HepG2 (cell line): Measurements from ENCODE around the gene NOXO1. TPM values are rescaled to one million over a fixed set of nuclear protein-coding genes. Genes with fewer than 3 reads are reported as not detected.

Experiments
- ARNT ChIP-seq: fragments of 450-650 bp; IDR thresholded peaks from 2 replicates; pipeline ENCODE4 v1.6.1; 2017
- GPN1 ChIP-seq: sonication (generic); formaldehyde crosslinking; IDR thresholded peaks from 2 replicates; pipeline ENCODE4 v1.5.1; 2020; ENCODE audit warnings: missing genetic modification reagents, borderline replicate concordance
- HNRNPH1 ChIP-seq: fragments of 200-400 bp; formaldehyde crosslinking; optimal IDR thresholded peaks from 2 replicates; pipeline ENCODE3; 2017; ENCODE audit warnings: mild to moderate bottlenecking, low read depth, low read length
- NPAS2 ChIP-seq: sonication (generic); formaldehyde crosslinking; IDR thresholded peaks from 2 replicates; pipeline ENCODE4 v1.8.0; 2022; ENCODE audit warnings: mild to moderate bottlenecking, missing genetic modification reagents, borderline replicate concordance
- NR2F2 ChIP-seq: IDR thresholded peaks from 2 replicates; pipeline ENCODE4 v1.6.1; 2012; ENCODE audit warnings: low read depth, inconsistent platforms, borderline replicate concordance
- PHF21A ChIP-seq: sonication (generic); formaldehyde crosslinking; IDR thresholded peaks from 2 replicates; pipeline ENCODE4 v1.5.0; 2020; ENCODE audit warnings: mild to moderate bottlenecking, missing genetic modification reagents
- SNRNP70 ChIP-seq: fragments of 200-400 bp; formaldehyde crosslinking; IDR thresholded peaks from 2 replicates; pipeline ENCODE4 v1.6.1; 2017; ENCODE audit warnings: mild to moderate bottlenecking, low read depth, low read length, moderate library complexity
- SOX6 ChIP-seq, 2 experiments: fragments of 450-650 bp in 1 of 2; sonication (generic) in 1 of 2; formaldehyde crosslinking in 1 of 2; IDR thresholded peaks; 2 replicates each; pipeline versions ENCODE4 v1.4.0 to v1.6.1; 2017 to 2020; ENCODE audit warnings: antibody characterized with exemption in 1 of 2, mild to moderate bottlenecking in 1 of 2, missing genetic modification reagents in 1 of 2
- ZFP37 ChIP-seq: sonication (generic); formaldehyde crosslinking; IDR thresholded peaks from 2 replicates; pipeline ENCODE4 v1.4.0; 2020; ENCODE audit warnings: missing genetic modification reagents, borderline replicate concordance
- ZMYM2 ChIP-seq: sonication (generic); formaldehyde crosslinking; IDR thresholded peaks from 2 replicates; pipeline ENCODE4 v1.8.0; 2022; ENCODE audit warnings: mild to moderate bottlenecking, missing genetic modification reagents
- ZNF205 ChIP-seq: IDR thresholded peaks from 2 replicates; pipeline ENCODE4 v1.6.1; 2018; ENCODE audit warnings: missing biosample characterization, missing genetic modification reagents
- ZNF263 ChIP-seq: sonication (generic); formaldehyde crosslinking; IDR thresholded peaks from 2 replicates; pipeline ENCODE4 v1.4.0; 2020; ENCODE audit warnings: missing genetic modification reagents
- ZNF326 ChIP-seq: sonication (generic); formaldehyde crosslinking; IDR thresholded peaks from 2 replicates; pipeline ENCODE4 v1.4.0; 2020; ENCODE audit warnings: missing genetic modification reagents, borderline replicate concordance
- ZNF543 ChIP-seq: sonication (generic); formaldehyde crosslinking; IDR thresholded peaks from 2 replicates; pipeline ENCODE4 v1.4.0; 2020; ENCODE audit warnings: mild to moderate bottlenecking, missing genetic modification reagents
- ZNF577 ChIP-seq: sonication (generic); formaldehyde crosslinking; IDR thresholded peaks from 2 replicates; pipeline ENCODE4 v1.4.0; 2020; ENCODE audit warnings: mild to moderate bottlenecking, low read depth, missing genetic modification reagents, borderline replicate concordance
- ZNF782 ChIP-seq: sonication (generic); formaldehyde crosslinking; IDR thresholded peaks from 2 replicates; pipeline ENCODE4 v1.4.0; 2020; ENCODE audit warnings: missing genetic modification reagents, mild to moderate bottlenecking, borderline replicate concordance
- ZNF792 ChIP-seq: IDR thresholded peaks from 2 replicates; pipeline ENCODE4 v1.6.1; 2016
- ZSCAN12 ChIP-seq: sonication (generic); formaldehyde crosslinking; IDR thresholded peaks from 2 replicates; pipeline ENCODE4 v1.9.0; 2021; ENCODE audit warnings: mild to moderate bottlenecking, missing genetic modification reagents
- polyA plus RNA-seq, 8 experiments: library from polyadenylated mRNA; depleted of rRNA in 3 of 8; stranded (reverse) in 7 of 8; unstranded in 1 of 8; fragments of >200 nt; fragmentation: Illumina TruSeq in 4 of 8; extraction: Trizol in 4 of 8; gene quantifications; 2 replicates each; pipeline versions ENCODE4 v1.2.1 to v1.2.3, GENCODE V29; 2011 to 2016; ENCODE audit warnings: low read depth in 4 of 8, missing spikeins in 1 of 8, mixed read lengths in 1 of 8; ENCODE audit not compliant: insufficient read depth in 1 of 8
- total RNA-seq, 5 experiments: library from RNA; depleted of rRNA; stranded (reverse); fragments of >200 nt; fragmentation: Illumina TruSeq; extraction: Trizol; gene quantifications; 2 replicates each; pipeline ENCODE4 v1.2.3, GENCODE V29; 2016; ENCODE audit warnings: low read depth in 1 of 5
- TF ChIP-seq, protein P1 (sequence below): sonication (generic); formaldehyde crosslinking; IDR thresholded peaks from 2 replicates; pipeline ENCODE4 v1.5.0; 2020; ENCODE audit warnings: missing genetic modification reagents
- TF ChIP-seq, protein P2 (sequence below): sonication (generic); formaldehyde crosslinking; IDR thresholded peaks from 2 replicates; pipeline ENCODE4 v1.8.1; 2023; ENCODE audit warnings: missing genetic modification reagents, mild to moderate bottlenecking, borderline replicate concordance
- TF ChIP-seq, protein P3 (sequence below): IDR thresholded peaks from 2 replicates; pipeline ENCODE4 v1.6.1; 2018; ENCODE audit warnings: missing genetic modification reagents
- TF ChIP-seq, protein P4 (sequence below): sonication (generic); formaldehyde crosslinking; IDR thresholded peaks from 2 replicates; pipeline ENCODE4 v1.5.1; 2020; ENCODE audit warnings: missing genetic modification reagents, mild to moderate bottlenecking, borderline replicate concordance
- TF ChIP-seq, protein P5 (sequence below): sonication (generic); formaldehyde crosslinking; IDR thresholded peaks from 2 replicates; pipeline ENCODE4 v1.8.1; 2023; ENCODE audit warnings: missing genetic modification reagents, inconsistent platforms, borderline replicate concordance

Gene NOXO1
- total and polyA plus RNA-seq, 2 of the 13 experiments (the other 11 are each of a cell fraction or from before 2014, with no cell fraction given): 0.69 to 1.4 TPM

DNA sequence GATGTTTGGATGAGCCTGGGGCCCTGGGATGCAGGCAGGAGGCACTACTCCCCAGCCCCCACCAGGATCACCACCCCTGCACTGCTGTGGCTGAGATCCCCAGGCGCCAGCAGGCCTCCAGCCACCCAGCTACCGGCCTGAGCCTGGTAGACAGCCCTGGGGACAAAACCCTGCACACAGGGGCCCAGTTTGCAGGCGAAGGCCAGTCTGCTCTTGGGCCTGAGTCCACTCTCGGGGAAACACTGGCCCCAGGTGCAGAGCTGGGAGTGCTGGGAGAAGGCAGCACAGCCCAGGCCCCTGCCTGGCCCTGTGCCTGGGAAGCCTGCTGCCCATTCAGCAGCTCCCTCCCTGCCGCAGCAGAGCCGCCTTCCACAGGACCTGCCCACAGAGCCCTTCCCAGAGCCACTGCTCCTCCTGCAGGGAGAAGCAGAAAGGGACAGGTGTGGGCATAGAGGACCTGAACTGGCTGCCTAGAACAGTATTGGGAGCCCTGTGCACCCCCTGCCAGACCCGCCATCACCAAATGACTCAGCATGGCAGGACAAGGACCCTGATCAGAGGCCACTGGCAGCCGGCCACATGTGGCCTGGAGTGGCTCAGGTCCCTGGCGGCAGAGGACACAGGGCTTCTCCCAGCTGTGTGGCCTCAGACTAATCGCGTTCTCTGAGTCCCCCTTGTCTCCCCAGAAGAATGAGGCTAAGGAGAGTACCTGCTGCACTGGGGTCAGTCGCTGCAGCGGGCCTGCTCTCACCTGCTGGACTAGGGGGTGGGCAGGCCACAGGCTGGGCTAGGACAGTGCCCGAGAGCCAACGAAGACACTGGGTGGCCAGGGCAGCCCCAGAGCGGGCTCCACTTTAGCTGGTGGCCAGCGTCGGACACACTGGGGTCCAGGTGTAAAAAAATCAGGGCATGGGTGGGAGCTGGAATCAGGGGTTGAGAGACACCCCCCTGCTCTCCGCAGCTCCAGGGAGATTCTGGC lies 48.9 kb downstream of the NOXO1 start (continued):
- TF ChIP-seq SOX6 (IDR thresholded peaks at IDR 0.05) (no peak), SOX6 (CRISPR knock-in tag; IDR thresholded peaks at IDR 0.05) (no peak), ZNF205 (CRISPR knock-in tag) (no peak), NPAS2 (CRISPR knock-in tag) (no peak), ZNF782 (CRISPR knock-in tag) (no peak), HNRNPH1 (no peak), GPN1 (CRISPR knock-in tag) (no peak), ZNF326 (no peak), ZNF577 (CRISPR knock-in tag) (0 out of 2 replicates have a peak, but pooled peaks have one; percentile 45), ZNF792 (CRISPR knock-in tag) (no peak), ZFP37 (CRISPR knock-in tag) (no peak), NR2F2 (no peak), PHF21A (CRISPR knock-in tag) (no peak), ZNF543 (CRISPR knock-in tag) (peak; percentile 5; the same call in 1 of the 2 replicates), SNRNP70 (no peak), ZNF263 (no peak), ZSCAN12 (CRISPR knock-in tag) (no peak), ZMYM2 (CRISPR knock-in tag) (peak; percentile 33; the same call in 1 of the 2 replicates), ARNT (no peak)
- TF ChIP-seq, protein P1, sequence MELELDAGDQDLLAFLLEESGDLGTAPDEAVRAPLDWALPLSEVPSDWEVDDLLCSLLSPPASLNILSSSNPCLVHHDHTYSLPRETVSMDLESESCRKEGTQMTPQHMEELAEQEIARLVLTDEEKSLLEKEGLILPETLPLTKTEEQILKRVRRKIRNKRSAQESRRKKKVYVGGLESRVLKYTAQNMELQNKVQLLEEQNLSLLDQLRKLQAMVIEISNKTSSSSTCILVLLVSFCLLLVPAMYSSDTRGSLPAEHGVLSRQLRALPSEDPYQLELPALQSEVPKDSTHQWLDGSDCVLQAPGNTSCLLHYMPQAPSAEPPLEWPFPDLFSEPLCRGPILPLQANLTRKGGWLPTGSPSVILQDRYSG (CRISPR knock-in tag): no peak
- TF ChIP-seq, protein P2, sequence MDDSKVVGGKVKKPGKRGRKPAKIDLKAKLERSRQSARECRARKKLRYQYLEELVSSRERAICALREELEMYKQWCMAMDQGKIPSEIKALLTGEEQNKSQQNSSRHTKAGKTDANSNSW: 0 out of 2 replicates have a peak, but pooled peaks have one; percentile 32
- TF ChIP-seq, protein P3, sequence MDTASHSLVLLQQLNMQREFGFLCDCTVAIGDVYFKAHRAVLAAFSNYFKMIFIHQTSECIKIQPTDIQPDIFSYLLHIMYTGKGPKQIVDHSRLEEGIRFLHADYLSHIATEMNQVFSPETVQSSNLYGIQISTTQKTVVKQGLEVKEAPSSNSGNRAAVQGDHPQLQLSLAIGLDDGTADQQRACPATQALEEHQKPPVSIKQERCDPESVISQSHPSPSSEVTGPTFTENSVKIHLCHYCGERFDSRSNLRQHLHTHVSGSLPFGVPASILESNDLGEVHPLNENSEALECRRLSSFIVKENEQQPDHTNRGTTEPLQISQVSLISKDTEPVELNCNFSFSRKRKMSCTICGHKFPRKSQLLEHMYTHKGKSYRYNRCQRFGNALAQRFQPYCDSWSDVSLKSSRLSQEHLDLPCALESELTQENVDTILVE (CRISPR knock-in tag): no peak
- TF ChIP-seq, protein P4, sequence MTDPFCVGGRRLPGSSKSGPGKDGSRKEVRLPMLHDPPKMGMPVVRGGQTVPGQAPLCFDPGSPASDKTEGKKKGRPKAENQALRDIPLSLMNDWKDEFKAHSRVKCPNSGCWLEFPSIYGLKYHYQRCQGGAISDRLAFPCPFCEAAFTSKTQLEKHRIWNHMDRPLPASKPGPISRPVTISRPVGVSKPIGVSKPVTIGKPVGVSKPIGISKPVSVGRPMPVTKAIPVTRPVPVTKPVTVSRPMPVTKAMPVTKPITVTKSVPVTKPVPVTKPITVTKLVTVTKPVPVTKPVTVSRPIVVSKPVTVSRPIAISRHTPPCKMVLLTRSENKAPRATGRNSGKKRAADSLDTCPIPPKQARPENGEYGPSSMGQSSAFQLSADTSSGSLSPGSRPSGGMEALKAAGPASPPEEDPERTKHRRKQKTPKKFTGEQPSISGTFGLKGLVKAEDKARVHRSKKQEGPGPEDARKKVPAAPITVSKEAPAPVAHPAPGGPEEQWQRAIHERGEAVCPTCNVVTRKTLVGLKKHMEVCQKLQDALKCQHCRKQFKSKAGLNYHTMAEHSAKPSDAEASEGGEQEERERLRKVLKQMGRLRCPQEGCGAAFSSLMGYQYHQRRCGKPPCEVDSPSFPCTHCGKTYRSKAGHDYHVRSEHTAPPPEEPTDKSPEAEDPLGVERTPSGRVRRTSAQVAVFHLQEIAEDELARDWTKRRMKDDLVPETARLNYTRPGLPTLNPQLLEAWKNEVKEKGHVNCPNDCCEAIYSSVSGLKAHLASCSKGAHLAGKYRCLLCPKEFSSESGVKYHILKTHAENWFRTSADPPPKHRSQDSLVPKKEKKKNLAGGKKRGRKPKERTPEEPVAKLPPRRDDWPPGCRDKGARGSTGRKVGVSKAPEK: no peak
- TF ChIP-seq, protein P5, sequence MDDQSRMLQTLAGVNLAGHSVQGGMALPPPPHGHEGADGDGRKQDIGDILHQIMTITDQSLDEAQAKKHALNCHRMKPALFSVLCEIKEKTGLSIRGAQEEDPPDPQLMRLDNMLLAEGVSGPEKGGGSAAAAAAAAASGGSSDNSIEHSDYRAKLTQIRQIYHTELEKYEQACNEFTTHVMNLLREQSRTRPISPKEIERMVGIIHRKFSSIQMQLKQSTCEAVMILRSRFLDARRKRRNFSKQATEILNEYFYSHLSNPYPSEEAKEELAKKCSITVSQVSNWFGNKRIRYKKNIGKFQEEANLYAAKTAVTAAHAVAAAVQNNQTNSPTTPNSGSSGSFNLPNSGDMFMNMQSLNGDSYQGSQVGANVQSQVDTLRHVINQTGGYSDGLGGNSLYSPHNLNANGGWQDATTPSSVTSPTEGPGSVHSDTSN (CRISPR knock-in tag): no peak
